Pancreas (tissue), 10 donors: Measurements from ENCODE around the gene GNAQ. TPM values are rescaled to one million over a fixed set of nuclear protein-coding genes. Genes with fewer than 3 reads are reported as not detected.
A peak's percentile ranks its signal among the peaks of the same experiment; 100 is the strongest.

Experiments
- ATAC-seq, 4 donors: fragments of 200-7000 bp; cut with Tn5 transposase; one replicate each; pipeline versions ENCODE4 v1.8.0 to v1.9.1; 2020; ENCODE audit warnings: mild to moderate bottlenecking in 4 of 4, moderate library complexity in 4 of 4
- DNase-seq, 6 donors: peaks; one replicate each; pipeline ENCODE4 v3.0.0-alpha.2; 2020
- FAIRE-seq: peaks from 2 replicates; lab custom pipeline; 2012; peaks lifted over from hg19 to GRCh38; lab: Jason Lieb, UNC
- H3K27ac ChIP-seq, 4 donors: fragments of 200-600 bp; sonication (generic); 1 replicate in 3 of 4; 2 replicates in 1 of 4; pipeline versions ENCODE4 v1.5.0 to v1.8.0; 2020
- H3K27me3 ChIP-seq, 4 donors: fragments of 200-600 bp; one replicate each; pipeline ENCODE4 v1.8.0; 2021
- H3K36me3 ChIP-seq, 3 donors: fragments of 200-600 bp; sonication (generic) in 1 of 3; one replicate each; pipeline versions ENCODE4 v1.5.0 to v1.8.0; 2020 to 2021
- H3K4me1 ChIP-seq, 3 donors: fragments of 200-600 bp; one replicate each; pipeline ENCODE4 v1.8.0; 2021
- H3K4me3 ChIP-seq, 4 donors: fragments of 200-600 bp; sonication (generic) in 2 of 4; one replicate each; pipeline versions ENCODE4 v1.5.0 to v1.8.0; 2020 to 2021
- H3K9me3 ChIP-seq, 4 donors: fragments of 200-600 bp; one replicate each; pipeline ENCODE4 v1.8.0; 2021
- CTCF ChIP-seq, 4 donors: fragments of 200-600 bp; sonication (generic) in 3 of 4; IDR thresholded peaks; one replicate each; pipeline versions ENCODE4 v1.5.0 to v1.8.0; 2021; ENCODE audit warnings: antibody characterized with exemption in 4 of 4
- whole genome bisulfite sequencing, 2 donors: extraction: QIAGEN DNeasy Blood & Tissue Kit; methylation state at CpG; one replicate each; pipeline ENCODE4 v1.1.7; 2013; 5-methylcytosine and 5-hydroxymethylcytosine counted together
- intact Hi-C, 3 donors: fragments of 100-400 bp; cut with DNase I; formaldehyde crosslinking; loops; one replicate each; pipeline versions ENCODE4 v1.11.1 to v1.14.2; 2022
- polyA plus RNA-seq, 2 donors: library from polyadenylated mRNA; stranded (reverse); fragments of 200-250 nt; gene quantifications; one replicate each; pipeline ENCODE4 v1.2.3, GENCODE V29; 2013
- total RNA-seq, 6 donors: library from RNA; stranded (reverse); fragmentation: NEBNext Ultra II Directional in 4 of 6; extraction: Animal tissue kit (Norgen Biotek cat#: 25700) in 4 of 6; gene quantifications; one replicate each; pipeline versions ENCODE4 v1.2.1 to v1.2.4, GENCODE V29; 2021 to 2023
- donor health status: healthy with polysubstance abuse.
- donor health status: DM: no; HTN: no; CAD: no; lungs with moderate emphysema.
- donor health status: DM: no; HTN: no; CAD: no.
- donor health status: control.
- donor health status: control.
- donor health status: Bipolar disorder and iron deficiency.
- donor health status: DM: yes; HTN: yes; CAD: no.
- donor health status: DM: no; HTN: no; CAD: no.
- donor health status: DM: no; HTN: no; CAD: no.
- donor health status: DM: yes; HTN: yes; CAD: no.

GNAQ gene
- total and polyA plus RNA-seq, 8 donors: 6.7 to 33.8 (median 18.2) TPM

DNA sequence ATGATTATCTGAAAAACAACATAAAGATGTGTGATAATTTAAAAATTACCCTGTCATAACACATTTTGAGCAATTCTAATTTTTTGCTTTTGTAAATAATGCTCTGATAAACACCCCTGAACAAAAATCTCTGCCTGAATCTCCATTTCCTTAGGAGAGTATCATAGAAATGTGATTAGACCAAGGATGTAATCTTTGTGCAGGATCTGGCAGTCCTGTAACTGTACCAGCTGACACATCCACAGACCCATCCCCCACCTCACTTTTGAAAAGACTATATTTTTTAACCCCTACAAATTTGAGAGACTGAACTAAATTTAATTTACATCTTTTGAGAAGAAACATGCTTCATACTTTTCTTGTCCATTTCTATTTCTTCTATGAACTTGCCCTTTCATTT, 101.7 kb downstream of the GNAQ start:
- H3K4me1 ChIP-seq: peaks cover 0 to 12% (median 4%) of the 10 kb centered on the region in 3 donors
- no peak overlapping the region for H3K4me3 ChIP-seq
- H3K9me3 ChIP-seq: no peaks in the 10 kb centered on the region
- DNase-seq (no peak), ATAC-seq (no peak), FAIRE-seq (no peak)
- TF ChIP-seq CTCF (IDR thresholded peaks at IDR 0.05): no peak
- no peak overlapping the region for H3K27ac ChIP-seq
- H3K36me3 ChIP-seq: no peaks in the 10 kb centered on the region
- intact Hi-C loops: no loop called here
- no peaks in the 10 kb centered on the region for H3K27me3 ChIP-seq

DNA sequence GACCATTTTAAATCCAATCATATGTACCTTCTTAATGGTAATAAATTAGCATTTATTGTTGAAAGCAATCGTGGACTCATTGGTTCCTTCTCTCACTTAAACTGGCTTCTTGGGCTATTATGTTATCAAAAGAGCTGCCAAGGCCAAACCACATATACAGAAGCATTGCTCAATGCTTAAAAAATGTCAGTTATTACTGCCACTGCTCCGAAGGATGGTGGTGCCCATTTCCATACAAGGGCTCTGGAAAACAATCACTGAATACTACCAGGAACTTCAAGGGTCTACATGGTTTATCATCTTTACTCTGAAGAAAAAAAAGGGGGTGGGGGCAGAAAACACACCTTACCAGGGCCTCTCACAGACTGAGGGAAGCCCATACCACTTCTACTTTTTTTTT, 104.3 kb downstream of the GNAQ start:
- Histone ChIP-seq H3K27me3 (no peaks in the 10 kb centered on the region), H3K9me3 (no peaks in the 10 kb centered on the region), H3K27ac (peak overlapping the region in 1 of 4 donors; percentile 5), H3K36me3 (no peaks in the 10 kb centered on the region), H3K4me3 (no peak overlapping the region), H3K4me1 (peaks cover 0 to 12% (median 4%) of the 10 kb centered on the region in 3 donors)
- 23 to 26% methylated on average over 2 of the region's 2 CpGs for WGBS, 2 donors
- FAIRE-seq (no peak), ATAC-seq (peak in 3 of 4 donors; percentile 60 to 89 (median 71)), DNase-seq (no peak)
- intact Hi-C loops: no loop called here
- no peak for TF ChIP-seq CTCF (IDR thresholded peaks at IDR 0.05)

- Histone ChIP-seq H3K4me3 (no peak overlapping the region), H3K9me3 (no peaks in the 10 kb centered on the region), H3K36me3 (no peaks in the 10 kb centered on the region), H3K4me1 (peaks cover 0 to 12% (median 4%) of the 10 kb centered on the region in 3 donors), H3K27me3 (no peaks in the 10 kb centered on the region), H3K27ac (no peak overlapping the region)
- FAIRE-seq (peak; percentile 63), ATAC-seq (peak in 2 of 4 donors; percentile 23 to 60), DNase-seq (no peak)
- no peak for TF ChIP-seq CTCF (IDR thresholded peaks at IDR 0.05)
- intact Hi-C loops: no loop called here
Measured at GRCh38 chr9:77926371-77926878, 105.2 kb downstream of the GNAQ start.

DNA sequence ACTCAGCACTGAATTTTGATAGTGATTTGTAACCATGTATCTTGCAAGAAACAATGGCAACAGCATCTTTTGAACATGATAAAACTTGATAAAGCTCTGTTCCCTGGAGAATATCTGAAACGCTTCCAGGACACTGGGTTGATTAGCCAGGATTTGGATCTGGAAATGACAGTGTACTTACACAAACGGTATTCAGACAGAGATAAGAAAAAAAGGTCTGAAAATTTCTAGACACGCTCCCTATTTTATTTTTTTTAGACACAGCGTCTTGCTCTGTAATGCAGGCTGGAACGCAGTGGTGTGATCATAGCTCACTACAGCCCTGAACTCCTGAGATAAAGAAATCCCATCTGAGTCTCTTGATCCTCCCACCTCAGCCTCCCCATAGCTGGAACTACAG, 109.0 kb downstream of the GNAQ start:
- TF ChIP-seq CTCF (IDR thresholded peaks at IDR 0.05): no peak
- ATAC-seq: no peak
- FAIRE-seq: no peak
- Histone ChIP-seq H3K4me1 (peaks cover 4 to 17% (median 4%) of the 10 kb centered on the region in 3 donors), H3K9me3 (no peaks in the 10 kb centered on the region), H3K27me3 (no peaks in the 10 kb centered on the region), H3K27ac (no peak overlapping the region), H3K36me3 (no peaks in the 10 kb centered on the region), H3K4me3 (no peak overlapping the region)
- DNase-seq: no peak
- intact Hi-C loops: no loop called here
- WGBS, 2 donors: 73 to 77% methylated on average over 5 of the region's 5 CpGs

- intact Hi-C loops: loop anchor here in 1 of 3 donors (10.0 kb wide), 1 partner anchor 107 kb away; no protein-coding TSS in a partner anchor
- H3K9me3 ChIP-seq: no peaks in the 10 kb centered on the region
- H3K4me1 ChIP-seq: peaks cover 5 to 21% (median 21%) of the 10 kb centered on the region in 3 donors
- WGBS, 2 donors: 57 to 64% methylated on average over 3 of the region's 3 CpGs
- no peak for TF ChIP-seq CTCF (IDR thresholded peaks at IDR 0.05)
- H3K36me3 ChIP-seq: no peaks in the 10 kb centered on the region
- no peak overlapping the region for H3K27ac ChIP-seq
- H3K4me3 ChIP-seq: no peak overlapping the region
- DNase-seq (no peak), ATAC-seq (no peak), FAIRE-seq (no peak)
- H3K27me3 ChIP-seq: no peaks in the 10 kb centered on the region
Measured at GRCh38 chr9:77917800-77918199, 113.8 kb downstream of the GNAQ start.
